HG03439 (cell line): Measurements from ENCODE around the gene KANK4.
"Not testable (repeated sequence)": the region's sequence is repeated elsewhere in the genome, so short reads cannot be mapped to it uniquely, and the experiment has no call there.

Source experiments
- ATAC-seq: cut with Tn5 transposase; IDR thresholded peaks from one replicate; pipeline ENCODE4 v1.9.1; 2021; ENCODE audit warnings: mild to moderate bottlenecking, moderate library complexity; ENCODE audit not compliant: unreplicated experiment

The KANK4 gene

DNA sequence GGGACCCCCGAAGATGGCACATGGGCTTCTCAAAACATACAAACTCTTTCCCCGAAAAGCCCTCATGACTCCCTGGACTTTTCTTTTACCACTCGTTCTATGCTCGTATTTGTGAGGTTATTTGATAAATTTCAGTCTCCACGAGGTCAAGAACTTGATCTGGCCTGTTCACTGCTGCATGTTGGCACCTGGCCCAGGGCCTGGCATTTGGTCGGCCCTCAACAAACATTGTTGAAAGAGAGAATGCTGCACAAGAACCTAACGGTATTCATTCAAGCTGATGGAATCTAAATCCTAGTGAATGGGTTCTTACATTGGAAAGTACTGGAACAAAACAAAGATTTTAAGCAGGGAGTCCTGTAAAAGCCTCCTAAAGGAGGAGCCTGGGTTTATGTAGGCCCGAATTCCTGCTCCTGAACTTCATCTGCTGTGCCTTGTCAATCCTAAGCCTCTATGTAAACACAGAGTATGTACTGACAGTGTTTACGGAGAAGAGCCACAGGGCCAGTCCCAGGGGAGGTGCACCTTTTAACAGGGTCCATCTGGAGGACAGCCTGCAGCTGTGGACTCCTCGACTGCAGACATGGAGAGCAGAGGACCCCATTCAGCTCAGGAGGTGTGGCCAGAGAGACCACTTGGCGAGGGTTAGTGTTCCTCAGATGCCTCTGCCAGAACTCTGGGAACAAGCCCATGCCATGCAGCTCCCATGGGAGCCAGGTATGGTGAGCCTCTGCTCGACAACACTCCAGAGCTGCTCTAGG, 77.7 kb downstream of the KANK4 start:
- no peak for ATAC-seq

DNA sequence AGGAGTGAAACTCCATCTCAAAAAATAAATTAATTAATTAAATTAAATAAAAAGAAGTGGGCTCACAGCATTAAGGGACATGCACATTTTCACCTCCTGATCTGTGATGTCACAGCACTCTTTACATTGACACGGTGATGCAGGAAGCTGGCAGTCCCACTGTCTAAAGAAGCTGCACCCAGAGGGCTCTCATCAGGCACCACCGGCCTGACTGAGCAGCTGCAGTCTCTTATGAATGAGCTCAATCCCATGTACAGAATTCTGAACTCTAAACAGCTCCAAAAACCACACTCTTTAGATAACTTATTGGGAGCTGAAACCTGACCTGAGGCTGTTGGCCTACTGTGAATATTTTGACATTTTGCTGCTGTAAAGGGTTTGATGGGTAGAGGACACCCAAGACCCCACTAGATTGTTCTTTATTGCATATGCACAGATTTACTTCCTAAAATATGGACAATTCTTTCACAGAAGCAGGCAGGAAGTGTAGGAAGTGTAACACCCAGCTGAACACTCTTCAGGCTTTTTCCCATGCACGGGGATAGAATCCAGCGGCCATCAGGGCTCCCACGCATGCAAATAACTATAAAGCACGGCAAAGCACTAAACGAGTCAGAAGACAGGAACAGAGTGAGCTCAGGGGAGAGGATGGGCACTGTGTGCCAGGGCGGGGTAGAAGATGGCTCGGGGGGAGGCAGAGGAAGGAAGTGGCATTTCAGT, 78.4 kb downstream of the KANK4 start:
- no peak for ATAC-seq

DNA sequence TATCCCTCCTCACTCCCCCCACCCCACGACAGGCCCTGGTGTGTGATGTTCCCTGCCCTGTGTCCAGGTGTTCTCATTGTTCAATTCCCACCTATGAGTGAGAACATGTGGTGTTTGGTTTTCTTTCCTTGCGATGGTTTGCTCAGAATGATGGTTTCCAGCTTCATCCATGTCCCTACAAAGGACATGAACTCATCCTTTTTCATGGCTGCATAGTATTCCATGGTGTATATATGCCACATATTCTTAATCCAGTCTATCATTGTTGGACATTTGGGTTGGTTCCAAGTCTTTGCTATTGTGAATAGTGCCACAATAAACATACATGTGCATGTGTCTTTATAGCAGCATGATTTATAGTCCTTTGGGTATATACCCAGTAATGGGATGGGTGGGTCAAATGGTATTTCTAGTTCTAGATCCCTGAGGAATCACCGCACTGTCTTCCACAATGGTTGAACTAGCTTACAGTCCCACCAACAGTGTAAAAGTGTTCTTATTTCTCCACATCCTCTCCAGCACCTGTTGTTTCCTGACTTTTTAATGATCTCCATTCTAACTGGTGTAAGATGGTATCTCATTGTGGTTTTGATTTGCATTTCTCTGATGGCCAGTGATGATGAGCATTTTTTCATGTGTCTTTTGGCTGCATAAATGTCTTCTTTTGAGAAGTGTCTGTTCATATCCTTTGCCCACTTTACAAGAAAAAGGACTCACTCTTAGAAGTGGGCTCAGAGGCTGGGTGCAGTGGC, 79.4 kb downstream of the KANK4 start:
- ATAC-seq: not testable (repeated sequence)

DNA sequence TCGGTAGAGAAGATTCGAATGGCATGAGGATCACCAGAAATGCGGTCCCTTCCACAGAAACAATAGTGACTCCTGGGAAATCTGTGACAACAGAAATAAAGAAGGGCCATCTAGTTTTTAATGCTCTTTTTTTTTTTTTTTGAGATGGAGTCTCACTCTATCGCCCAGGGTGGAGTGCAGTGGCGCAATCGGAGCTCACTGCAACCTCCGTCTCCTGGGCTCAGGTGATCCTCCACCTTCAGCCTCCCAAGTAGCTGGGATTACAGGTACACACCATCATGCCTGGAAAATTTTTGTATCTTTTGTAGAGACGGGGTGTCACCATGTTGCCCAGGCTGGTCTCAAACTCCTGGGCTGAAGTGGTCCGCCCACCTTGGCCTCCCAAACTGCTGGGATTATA, 80.7 kb downstream of the KANK4 start:
- ATAC-seq: no peak

DNA sequence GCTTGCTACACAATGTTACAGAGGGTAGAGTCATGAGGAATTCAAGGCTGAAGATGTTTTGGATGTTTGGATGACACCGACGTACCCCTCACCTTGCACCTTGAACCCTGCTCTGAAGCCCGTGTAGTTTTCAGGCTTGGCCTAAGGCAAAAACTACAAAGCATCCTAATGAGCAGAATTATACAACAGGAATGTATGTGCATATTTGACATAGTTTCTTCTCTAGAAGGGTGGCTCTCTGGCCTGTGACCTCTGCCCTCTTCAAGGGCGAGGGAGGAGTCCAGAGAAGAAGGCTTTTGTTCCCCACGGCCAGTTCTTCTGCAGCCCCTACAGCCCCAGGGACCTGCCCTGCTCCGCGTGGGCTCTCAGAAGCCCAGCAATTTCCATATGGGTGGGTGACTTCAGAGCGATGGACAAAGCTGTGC, 81.3 kb downstream of the KANK4 start:
- no peak for ATAC-seq

DNA sequence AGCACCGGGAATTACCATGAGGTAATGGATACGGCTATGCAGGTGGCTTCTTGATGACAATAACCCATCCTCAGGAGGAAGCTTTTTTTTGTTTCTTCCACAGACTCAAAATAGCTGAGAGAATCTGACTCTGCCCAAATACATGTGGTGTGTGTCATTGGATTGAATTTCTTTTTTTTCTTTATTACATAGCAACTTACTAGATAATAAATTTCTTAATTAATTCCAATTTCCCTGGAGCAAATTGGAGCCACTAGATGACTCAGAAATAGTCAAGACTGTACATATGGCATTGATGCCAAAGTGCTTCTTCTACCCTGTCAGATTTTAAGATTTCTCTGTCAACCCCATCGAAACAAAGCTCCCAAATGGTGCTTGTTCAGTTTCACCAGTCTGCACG, 81.9 kb downstream of the KANK4 start:
- no peak for ATAC-seq

DNA sequence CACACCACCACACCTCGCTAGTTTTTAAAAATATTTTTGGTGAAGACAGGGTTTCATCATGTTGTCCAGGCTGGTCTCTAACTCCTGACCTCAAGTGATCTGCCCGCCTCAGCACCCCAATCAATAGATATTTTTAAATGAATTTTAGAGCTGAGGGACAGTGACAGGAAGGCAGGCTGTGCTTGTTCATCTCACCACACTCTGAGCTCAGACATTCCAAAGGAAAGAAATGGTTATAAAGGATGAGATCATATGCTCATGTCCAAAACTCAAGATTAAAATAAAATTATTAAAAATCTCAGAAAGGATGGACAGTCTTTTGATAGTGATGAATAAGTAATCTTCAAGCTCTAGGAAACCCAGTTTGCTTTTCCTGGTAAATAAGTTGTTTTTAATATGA, 83.7 kb downstream of the KANK4 start:
- no peak for ATAC-seq

DNA sequence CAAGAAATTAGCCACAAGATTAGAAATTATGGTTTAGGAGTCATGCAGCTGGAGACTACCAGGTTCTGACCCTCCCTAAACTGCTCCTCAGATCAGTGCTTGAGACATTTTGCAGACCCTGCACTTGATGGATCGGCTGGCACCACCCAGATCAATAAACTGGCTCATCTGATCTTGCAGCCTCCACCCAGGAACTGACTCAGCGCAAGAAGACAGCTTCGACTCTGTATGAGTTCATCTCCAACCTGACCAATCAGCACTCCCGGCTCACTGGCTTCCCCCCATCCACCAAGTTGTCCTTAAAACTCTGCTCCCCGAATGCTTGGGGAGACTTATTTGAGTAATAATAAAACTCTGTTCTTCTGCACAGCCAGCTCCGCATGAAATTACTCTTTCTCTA, 84.5 kb downstream of the KANK4 start:
- ATAC-seq: no peak

DNA sequence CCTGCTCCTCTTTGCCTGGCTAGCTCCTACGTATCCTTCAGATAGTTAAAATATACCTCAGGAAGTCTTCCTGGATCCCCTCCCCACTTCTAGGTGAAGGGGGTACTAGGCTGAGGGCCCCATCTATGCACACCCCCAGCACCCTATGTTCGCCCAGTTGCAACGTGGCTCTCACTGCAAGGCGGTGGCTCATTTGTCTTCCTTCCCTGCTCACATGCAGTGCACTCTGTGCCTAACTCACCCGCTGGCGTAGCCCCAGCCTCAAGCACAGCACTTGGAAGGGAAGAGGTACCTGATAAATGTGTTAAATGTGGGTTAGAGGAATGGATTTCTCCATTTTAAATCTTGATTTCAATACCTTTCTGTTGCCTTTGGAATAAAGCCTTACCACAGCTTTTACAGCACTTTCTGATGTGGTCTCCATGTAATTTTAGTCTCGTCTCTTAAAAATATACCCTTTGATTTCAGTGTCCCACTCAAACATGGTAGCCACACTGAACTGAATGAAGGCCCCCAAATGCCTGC, 85.2 kb downstream of the KANK4 start:
- ATAC-seq: no peak

DNA sequence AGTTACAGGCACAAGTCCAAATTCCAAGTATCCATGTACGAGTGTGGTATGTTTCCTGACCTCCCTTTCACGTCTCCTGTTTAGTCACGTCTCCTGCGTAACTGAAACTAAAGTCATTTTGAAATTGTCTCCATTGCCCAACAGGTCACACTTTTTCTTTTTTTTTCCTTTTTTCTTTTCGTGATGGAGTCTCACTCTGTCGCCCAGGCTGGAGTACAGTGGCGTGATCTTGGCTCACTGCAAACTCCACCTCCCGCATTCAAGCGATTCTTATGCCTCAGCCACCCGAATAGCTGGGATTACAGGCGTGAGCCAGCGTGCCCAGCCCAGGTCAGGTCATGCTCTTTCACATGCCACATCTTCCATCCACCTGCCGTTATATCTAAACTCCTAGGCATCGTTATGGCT, 86.4 kb downstream of the KANK4 start:
- ATAC-seq: no peak

DNA sequence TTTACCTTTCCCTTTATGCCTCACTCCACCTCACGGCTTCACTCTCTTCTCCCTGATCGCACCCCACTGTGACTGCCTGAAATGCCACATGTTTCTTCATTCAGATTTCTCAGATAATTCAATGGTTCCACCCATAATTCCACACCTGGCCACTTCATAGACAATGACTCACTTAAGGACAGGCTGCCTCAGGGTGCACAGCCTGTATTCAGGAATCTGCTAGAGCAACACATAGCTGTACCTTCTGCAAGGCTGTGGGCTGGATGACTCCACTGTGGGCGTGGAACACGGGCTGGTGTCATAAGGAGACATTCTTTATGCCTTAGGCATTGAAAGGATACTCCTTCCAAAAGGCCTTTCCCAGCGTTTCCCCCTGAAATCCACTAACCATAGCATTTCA, 88.5 kb downstream of the KANK4 start:
- no peak for ATAC-seq

DNA sequence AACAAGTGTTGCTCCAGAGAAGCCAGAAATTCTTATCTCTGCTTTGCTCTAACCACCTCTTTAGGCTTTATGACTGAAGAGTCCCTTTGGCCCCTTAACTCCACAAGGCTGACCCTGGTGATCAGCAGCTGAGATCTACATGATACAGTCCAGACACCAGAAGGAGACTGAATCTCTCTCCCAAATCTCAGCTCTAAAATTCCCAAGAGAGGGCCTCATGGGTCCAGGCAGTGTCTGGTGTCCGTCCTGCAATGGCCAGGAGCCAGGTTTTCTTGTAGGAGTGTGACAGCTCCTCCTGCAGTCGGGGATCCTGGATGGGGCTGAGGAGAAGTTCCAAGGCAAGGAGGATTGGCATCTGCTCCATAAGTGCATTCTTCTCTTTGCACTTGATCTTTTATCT, 89.3 kb downstream of the KANK4 start:
- no peak for ATAC-seq

DNA sequence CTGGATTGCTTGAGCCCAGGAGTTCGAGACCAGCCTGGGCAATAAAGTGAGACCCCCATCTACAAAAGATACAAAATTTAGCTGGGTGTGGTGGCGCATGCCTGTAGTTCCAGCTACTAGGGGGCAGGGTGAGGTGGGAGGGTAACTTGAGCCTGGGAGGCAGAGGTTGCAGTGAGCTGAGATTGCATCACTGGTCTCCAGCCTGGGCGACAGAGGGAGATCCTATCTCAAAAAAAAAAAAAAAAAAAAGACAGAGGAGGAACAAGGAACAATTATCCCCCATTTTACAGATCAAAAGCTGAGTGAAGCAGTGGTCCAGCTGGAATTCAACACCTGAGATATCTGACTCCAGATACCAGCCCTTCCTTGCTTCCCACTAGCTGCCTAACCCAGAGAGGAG, 89.8 kb downstream of the KANK4 start:
- ATAC-seq: no peak

DNA sequence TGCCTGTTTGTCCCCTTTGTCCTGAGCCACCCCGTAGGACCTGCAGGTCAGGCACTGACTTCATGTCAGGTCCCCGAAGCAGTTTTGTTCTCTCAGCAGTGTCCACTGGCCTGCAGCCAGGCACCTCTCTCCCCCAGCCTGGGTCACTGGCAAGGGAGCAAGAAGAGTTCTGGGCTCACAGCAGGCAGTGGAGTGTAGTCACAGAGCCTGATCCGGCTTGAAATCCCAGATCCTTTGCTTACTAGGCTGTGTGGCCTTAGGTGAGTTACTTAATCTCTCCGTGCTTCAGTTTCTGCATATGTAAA, 90.4 kb downstream of the KANK4 start:
- no peak for ATAC-seq

DNA sequence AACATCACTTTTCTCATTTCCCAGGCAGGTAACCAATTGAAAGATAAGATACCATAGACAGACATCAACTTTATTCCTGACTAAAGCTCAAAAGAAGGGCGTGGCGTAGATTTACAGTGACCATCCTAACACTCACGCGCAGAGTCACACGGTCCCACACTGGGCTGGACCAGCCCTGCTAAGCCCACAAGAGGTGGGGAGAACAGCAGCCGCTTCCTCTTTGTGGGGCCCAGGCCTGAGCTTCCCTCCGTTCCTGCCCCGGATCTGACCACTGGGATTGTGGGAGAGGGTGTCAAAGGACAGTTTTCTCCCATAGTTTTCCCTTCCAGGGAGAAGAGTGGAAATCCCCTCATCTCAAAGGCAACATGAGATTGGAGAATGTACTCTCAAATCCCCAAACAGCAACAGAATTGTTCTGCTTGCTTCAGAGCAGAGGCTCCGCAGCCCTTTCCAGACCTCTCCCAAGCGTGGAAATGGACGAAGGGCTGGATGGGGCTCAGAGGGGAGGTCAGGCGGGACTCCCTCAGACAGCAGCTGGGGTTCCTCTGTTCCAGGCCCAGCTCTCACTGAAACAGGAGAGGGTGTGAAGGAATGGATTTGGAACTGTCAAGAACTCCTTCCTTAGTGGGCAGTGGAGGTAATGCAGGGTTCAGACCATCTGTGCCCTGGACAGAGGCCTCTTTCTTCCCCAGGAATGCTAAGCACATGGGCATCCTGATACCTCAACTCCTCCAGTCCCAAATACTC, 90.9 kb downstream of the KANK4 start:
- no peak for ATAC-seq

DNA sequence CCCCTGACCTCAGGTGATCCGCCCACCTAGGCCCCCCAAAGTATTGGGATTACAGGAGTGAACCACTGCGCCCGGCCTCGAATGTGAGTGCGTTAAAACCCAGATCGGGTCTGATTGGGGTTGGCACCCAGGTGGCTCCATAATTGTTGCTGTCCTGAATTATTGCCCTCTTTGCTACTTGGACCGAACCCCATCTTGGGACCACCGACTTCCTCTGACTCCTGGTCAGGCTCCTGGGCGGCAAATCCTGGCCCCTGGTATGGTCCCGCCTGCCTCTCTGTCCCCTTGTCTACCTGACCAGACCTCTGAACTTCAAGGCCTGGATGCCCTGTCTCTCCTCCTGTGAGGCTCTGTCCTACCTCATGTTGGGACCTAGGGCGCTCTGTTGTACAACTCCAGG, 91.7 kb downstream of the KANK4 start:
- ATAC-seq: no peak

DNA sequence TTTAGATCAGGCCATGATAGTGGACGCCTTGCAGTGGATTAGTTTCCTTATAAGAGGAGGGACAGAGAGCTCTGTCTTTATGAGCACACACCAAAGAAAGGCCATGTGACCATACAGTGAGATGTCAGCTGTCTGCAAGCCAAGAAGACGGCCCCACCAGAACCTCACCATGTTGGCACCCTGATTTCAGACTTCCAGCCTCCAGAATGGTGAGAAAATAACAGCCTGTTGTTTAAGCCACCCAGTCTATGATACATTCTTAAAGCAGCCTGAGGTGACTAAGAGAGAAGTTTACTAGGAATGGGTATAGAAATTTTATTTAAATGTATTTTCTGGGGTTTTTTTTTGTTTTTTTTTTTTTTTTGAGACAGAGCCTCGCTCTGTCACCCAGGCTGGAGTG, 95.1 kb downstream of the KANK4 start:
- ATAC-seq: no peak

DNA sequence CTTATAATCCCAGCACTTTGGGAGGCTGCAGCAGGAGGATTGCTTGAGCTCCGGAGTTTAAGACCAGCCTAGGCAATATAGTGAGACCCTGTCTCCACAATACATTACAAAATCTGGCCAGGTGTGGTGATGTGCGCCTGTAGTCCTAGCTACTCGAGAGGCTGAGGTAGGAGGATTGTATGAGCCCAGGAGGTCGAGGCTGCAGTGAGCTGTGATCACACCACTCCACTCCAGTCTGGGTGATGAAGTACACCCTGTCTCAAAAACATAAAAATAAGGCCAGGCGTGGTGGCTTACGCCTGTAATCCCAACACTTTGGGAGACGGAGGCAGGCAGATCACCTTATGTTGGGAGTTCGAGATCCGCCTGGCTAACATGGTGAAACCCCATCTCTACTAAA, 96.9 kb downstream of the KANK4 start:
- no peak for ATAC-seq

DNA sequence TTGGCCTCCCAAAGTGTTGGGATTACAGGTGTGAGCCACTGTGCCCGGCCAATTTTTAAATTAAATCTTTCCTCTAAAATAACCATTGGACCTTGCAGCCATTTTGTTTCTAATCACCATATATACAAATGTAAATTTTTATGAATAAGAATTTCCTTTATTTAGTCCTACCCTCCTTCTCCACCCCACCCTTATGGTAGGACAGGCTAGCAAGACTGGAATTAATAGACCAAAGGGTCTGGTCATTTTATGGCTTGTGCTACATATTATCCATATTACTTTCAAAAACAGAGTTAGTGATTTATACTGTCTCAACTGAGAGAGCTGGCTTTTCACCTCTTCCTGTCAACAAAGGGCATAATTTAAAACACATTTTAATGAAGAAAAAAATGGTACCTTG, 98.1 kb downstream of the KANK4 start:
- no peak for ATAC-seq

DNA sequence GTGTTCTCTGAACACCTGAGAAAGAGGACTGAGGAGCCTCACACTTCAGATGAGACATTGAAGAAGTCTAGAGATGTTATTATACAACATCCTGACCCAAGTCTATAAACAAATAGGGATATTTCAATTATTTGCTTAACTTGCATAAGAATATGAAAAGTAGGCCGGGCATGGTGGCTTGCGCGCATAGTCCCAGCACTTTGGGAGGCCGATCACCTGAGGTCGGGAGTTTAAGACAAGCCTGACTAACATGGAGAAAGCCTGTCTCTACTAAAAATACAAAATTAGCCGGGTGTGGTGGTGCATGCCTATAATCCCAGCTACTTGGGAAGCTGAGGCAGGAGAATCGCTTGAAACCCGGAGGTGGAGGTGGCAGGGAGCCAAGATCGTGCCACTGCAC, 98.8 kb downstream of the KANK4 start:
- not testable (repeated sequence) for ATAC-seq

DNA sequence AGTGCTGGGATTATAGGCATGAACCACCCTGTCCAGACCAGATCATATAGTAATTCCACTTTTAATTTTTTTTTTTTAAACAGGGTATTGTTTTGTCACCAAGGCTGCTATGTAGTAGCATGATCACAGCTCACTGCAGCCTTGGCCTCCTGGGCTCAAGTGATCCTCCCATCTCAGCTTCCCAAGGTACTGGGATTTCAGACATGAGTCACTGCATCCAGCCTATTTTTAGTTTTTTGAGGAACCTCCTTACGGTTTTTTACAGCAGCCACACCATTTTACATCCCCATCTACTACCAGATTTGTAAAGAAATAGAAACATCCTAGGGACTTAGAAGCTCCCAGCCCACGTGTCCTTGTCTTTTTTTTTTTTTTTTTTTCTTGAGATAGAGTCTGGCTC, 100.6 kb downstream of the KANK4 start:
- no peak for ATAC-seq
